Measurements from ENCODE around the gene DPH3.

DNA sequence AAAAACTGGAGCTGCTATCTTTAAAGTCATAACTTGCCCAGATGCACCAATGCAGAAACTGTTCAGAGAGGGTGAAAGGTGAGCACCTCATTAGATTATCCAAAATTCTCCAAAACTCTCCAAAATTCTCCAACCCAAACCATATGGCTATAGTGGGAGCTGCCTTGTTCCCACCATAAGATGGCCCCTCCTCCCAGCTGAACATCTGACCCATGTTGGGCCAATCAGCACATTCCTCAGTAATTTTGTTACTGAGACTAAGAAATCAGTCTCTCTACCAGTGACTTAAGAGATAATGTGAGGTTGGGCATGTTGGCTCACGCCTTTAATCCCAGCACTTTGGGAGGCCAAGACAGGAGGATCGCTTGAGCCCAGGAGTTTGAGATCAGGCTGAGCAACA is 32.8 kb downstream of the DPH3 start:
- TF ChIP-seq PAX5 (IDR thresholded peaks at IDR 0.05; ENCODE audit: borderline replicate concordance, low read depth, low read length) (no peak), ZZZ3 (IDR thresholded peaks at IDR 0.05; ENCODE audit: control insufficient read depth, insufficient read length, low read depth) (no peak), RFX5 (IDR thresholded peaks at IDR 0.05; ENCODE audit: low read depth, low read length) (no peak), BRCA1 (IDR thresholded peaks at IDR 0.05; ENCODE audit: low read depth, low read length) (no peak), SIN3A (IDR thresholded peaks at IDR 0.05; ENCODE audit: low read depth, low read length) (no peak)
- TF ChIP-seq, protein P1, sequence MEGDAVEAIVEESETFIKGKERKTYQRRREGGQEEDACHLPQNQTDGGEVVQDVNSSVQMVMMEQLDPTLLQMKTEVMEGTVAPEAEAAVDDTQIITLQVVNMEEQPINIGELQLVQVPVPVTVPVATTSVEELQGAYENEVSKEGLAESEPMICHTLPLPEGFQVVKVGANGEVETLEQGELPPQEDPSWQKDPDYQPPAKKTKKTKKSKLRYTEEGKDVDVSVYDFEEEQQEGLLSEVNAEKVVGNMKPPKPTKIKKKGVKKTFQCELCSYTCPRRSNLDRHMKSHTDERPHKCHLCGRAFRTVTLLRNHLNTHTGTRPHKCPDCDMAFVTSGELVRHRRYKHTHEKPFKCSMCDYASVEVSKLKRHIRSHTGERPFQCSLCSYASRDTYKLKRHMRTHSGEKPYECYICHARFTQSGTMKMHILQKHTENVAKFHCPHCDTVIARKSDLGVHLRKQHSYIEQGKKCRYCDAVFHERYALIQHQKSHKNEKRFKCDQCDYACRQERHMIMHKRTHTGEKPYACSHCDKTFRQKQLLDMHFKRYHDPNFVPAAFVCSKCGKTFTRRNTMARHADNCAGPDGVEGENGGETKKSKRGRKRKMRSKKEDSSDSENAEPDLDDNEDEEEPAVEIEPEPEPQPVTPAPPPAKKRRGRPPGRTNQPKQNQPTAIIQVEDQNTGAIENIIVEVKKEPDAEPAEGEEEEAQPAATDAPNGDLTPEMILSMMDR (IDR thresholded peaks at IDR 0.05 in 2 of 3, conservative IDR thresholded peaks at IDR 0.05 in 1 of 3; ENCODE audit: control insufficient read depth in 2 of 3, extremely low read depth in 1 of 3, insufficient read depth in 1 of 3, low read depth in 3 of 3, low read length in 3 of 3): no peak
- TF ChIP-seq, protein P2, sequence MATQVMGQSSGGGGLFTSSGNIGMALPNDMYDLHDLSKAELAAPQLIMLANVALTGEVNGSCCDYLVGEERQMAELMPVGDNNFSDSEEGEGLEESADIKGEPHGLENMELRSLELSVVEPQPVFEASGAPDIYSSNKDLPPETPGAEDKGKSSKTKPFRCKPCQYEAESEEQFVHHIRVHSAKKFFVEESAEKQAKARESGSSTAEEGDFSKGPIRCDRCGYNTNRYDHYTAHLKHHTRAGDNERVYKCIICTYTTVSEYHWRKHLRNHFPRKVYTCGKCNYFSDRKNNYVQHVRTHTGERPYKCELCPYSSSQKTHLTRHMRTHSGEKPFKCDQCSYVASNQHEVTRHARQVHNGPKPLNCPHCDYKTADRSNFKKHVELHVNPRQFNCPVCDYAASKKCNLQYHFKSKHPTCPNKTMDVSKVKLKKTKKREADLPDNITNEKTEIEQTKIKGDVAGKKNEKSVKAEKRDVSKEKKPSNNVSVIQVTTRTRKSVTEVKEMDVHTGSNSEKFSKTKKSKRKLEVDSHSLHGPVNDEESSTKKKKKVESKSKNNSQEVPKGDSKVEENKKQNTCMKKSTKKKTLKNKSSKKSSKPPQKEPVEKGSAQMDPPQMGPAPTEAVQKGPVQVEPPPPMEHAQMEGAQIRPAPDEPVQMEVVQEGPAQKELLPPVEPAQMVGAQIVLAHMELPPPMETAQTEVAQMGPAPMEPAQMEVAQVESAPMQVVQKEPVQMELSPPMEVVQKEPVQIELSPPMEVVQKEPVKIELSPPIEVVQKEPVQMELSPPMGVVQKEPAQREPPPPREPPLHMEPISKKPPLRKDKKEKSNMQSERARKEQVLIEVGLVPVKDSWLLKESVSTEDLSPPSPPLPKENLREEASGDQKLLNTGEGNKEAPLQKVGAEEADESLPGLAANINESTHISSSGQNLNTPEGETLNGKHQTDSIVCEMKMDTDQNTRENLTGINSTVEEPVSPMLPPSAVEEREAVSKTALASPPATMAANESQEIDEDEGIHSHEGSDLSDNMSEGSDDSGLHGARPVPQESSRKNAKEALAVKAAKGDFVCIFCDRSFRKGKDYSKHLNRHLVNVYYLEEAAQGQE (IDR thresholded peaks at IDR 0.05; ENCODE audit: low read depth, low read length): no peak

All from GM12878 (cell line).